ENCODE data around the gene ATXN1.

- TF ChIP-seq GATA2 (IDR thresholded peaks at IDR 0.05; ENCODE audit: low read depth, low read length): no peak
- no peak for TF ChIP-seq GATA3 (IDR thresholded peaks at IDR 0.05; ENCODE audit: low read depth, low read length)
These were observed 112.0 kb downstream of the ATXN1 start for GRCh38 chr6:16649241-16649640.
